ENCODE results near the gene CCDC88C. TPM values are rescaled to one million over a fixed set of nuclear protein-coding genes. Genes with fewer than 3 reads are reported as not detected.

Gene CCDC88C
- total RNA-seq, 2 donors from 2014 or later = 32.5 to 54.4 TPM

DNA sequence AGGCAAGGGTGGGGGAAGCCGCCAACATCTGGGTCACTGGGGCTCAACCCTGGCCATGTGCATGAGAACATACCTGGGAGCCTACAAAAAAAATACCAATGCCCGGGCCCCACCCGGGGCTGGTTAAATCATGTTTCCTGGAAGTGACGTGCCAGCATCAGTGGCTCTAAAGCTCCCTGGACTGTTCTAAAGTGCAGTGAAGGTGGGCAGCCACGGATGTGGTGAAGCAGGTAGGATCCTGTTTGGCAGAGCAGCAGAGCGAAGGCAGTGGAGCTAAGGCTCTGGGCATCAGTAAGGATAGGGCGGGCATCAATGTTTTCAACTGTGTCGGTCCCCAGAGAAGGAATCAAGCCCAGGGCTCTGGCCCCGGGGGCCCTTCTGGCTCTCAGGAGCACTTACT is 172.6 kb downstream of the CCDC88C start:
- Histone ChIP-seq H3K27ac (no peak overlapping the region), H3K4me3 (no peak overlapping the region), H3K36me3 (no peaks in the 10 kb centered on the region), H3K4me1 (replicated peaks) (no peaks in the 10 kb centered on the region), H3K27me3 (replicated peaks; ENCODE audit: insufficient read depth) (no peaks in the 10 kb centered on the region), H3K9me3 (no peaks in the 10 kb centered on the region)
- intact Hi-C loops (cut with DNase I) = no loop called here
- 70% methylated on average over 9 of the region's 9 CpGs for WGBS
- DNase-seq (ENCODE audit: low spot score) = no peak
- TF ChIP-seq, protein P1, sequence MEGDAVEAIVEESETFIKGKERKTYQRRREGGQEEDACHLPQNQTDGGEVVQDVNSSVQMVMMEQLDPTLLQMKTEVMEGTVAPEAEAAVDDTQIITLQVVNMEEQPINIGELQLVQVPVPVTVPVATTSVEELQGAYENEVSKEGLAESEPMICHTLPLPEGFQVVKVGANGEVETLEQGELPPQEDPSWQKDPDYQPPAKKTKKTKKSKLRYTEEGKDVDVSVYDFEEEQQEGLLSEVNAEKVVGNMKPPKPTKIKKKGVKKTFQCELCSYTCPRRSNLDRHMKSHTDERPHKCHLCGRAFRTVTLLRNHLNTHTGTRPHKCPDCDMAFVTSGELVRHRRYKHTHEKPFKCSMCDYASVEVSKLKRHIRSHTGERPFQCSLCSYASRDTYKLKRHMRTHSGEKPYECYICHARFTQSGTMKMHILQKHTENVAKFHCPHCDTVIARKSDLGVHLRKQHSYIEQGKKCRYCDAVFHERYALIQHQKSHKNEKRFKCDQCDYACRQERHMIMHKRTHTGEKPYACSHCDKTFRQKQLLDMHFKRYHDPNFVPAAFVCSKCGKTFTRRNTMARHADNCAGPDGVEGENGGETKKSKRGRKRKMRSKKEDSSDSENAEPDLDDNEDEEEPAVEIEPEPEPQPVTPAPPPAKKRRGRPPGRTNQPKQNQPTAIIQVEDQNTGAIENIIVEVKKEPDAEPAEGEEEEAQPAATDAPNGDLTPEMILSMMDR (IDR thresholded peaks at IDR 0.05) = no peak
- TF ChIP-seq POLR2AphosphoS5 (IDR thresholded peaks at IDR 0.05) = no peak
- TF ChIP-seq POLR2A (IDR thresholded peaks at IDR 0.05) = no peak

DNA sequence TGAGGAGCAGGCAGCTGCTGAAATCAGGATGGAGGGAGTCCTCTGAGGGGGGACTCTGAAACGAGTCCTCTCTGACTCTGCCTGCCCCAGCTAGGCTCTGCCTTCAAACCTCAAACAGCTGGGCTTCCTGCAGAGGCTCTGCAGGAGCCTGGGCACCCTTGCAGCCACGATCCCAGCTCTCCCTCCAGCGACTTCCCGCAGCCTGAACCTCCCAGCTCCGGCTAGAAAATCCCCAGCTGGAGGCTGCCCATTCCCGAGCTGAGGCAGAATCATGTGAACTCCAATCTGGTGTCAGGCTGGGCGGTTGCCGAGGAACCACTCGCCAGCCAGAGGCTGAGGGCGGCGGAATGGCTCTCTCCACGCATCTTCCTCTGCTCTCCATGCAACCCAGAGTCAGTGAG is 173.1 kb downstream of the CCDC88C start, which contains the start of gene GPR68:
GPR68 (minus strand) TSS at position 204 of the 401 bp plus-strand sequence. CDS start 9,654 bp downstream, outside the sequence.
- Histone ChIP-seq H3K4me3 (no peak within 1 kb of the TSS), H3K4me1 (replicated peaks) (no peaks in the 10 kb centered on the region), H3K27me3 (replicated peaks; ENCODE audit: insufficient read depth) (no peaks in the 10 kb centered on the region), H3K36me3 (no peaks in the 10 kb centered on the region), H3K9me3 (no peaks in the 10 kb centered on the region), H3K27ac (no peak within 1 kb of the TSS)
- TF ChIP-seq, protein P1 (IDR thresholded peaks at IDR 0.05) = no peak
- TF ChIP-seq POLR2A (IDR thresholded peaks at IDR 0.05) = no peak
- TF ChIP-seq POLR2AphosphoS5 (IDR thresholded peaks at IDR 0.05) = no peak
- DNase-seq (ENCODE audit: low spot score) = no peak
- 16% methylated on average over 5 of the region's 12 CpGs for WGBS
- intact Hi-C loops (cut with DNase I) = no loop called here

DNA sequence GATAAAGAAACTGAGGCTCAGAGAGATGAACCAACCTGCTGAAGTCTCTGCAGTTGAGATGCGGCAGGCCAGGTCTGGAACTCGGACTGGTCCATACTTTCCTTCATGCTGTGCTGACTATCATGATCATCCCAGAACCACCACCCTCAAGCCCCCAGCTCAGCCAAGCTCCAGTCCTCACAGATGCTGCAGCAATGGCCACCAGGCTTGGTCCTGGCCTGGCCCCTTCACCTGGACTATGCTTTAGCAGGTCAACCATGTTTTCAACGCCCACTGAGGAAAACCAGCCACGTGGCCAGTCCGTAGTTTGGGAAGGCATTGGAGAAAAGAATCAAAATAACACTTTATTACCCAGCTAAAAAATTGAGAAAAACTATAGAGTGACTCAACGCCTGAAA is 174.5 kb downstream of the CCDC88C start:
- H3K4me3 ChIP-seq = no peak overlapping the region
- H3K27ac ChIP-seq = no peak overlapping the region
- no peak for TF ChIP-seq POLR2A (IDR thresholded peaks at IDR 0.05)
- H3K9me3 ChIP-seq = no peaks in the 10 kb centered on the region
- DNase-seq (ENCODE audit: low spot score) = no peak
- WGBS = 92% methylated on average over 6 of the region's 6 CpGs
- intact Hi-C loops (cut with DNase I) = no loop called here
- no peaks in the 10 kb centered on the region for H3K27me3 ChIP-seq (replicated peaks; ENCODE audit: insufficient read depth)
- H3K4me1 ChIP-seq (replicated peaks) = no peaks in the 10 kb centered on the region
- H3K36me3 ChIP-seq = no peaks in the 10 kb centered on the region

DNA sequence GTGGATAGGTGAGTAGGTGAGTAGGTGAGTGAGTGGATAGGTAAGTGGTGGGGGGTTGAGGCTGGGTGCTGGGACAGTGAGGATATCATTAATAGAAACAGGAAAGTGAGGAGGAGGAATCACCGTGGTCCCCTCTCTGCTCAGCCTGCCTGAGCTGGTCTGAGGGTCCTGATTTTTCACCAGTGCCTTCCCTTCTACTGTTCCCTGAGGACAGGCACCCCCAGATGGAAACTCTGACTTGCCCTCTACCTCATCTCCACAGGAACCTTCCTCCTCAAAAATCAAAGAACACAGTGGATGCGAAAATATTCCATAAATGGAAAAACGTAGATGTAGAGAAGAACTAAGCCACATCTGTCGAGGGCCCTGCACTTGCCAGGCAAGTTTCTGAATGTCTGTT is 175.0 kb downstream of the CCDC88C start:
- no peaks in the 10 kb centered on the region for H3K36me3 ChIP-seq
- intact Hi-C loops (cut with DNase I) = no loop called here
- no peak overlapping the region for H3K4me3 ChIP-seq
- no peaks in the 10 kb centered on the region for H3K27me3 ChIP-seq (replicated peaks; ENCODE audit: insufficient read depth)
- H3K27ac ChIP-seq = no peak overlapping the region
- no peaks in the 10 kb centered on the region for H3K9me3 ChIP-seq
- H3K4me1 ChIP-seq (replicated peaks) = no peaks in the 10 kb centered on the region
- no peak for TF ChIP-seq POLR2AphosphoS5 (IDR thresholded peaks at IDR 0.05)
- TF ChIP-seq POLR2A (IDR thresholded peaks at IDR 0.05) = no peak
- TF ChIP-seq, protein P1 (IDR thresholded peaks at IDR 0.05) = no peak
- 77% methylated on average over 4 of the region's 4 CpGs for WGBS
- no peak for DNase-seq (ENCODE audit: low spot score)

DNA sequence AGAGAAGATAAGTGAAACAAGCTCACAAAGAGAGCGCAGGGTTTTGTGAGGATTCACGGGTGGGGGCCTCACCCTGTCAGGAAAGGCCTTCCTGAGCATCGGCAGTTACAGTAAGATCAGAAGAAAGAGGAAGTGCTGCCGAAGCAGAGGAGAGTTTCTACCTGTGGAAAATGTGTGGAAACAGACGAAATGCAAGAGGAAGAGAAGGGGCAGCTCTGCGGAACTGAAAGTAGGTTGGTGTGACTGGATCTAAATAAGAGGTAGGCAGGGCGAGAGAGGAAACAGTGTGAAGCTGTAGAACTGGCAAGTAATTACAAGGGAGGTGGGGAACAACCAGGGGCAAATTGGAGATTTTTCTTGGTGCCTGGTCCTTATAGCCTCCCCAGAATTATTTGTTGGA is 175.8 kb downstream of the CCDC88C start:
- H3K27ac ChIP-seq = no peak overlapping the region
- intact Hi-C loops (cut with DNase I) = no loop called here
- H3K9me3 ChIP-seq = no peaks in the 10 kb centered on the region
- H3K4me3 ChIP-seq = no peak overlapping the region
- H3K4me1 ChIP-seq (replicated peaks) = no peaks in the 10 kb centered on the region
- no peaks in the 10 kb centered on the region for H3K36me3 ChIP-seq
- 78% methylated on average over 7 of the region's 7 CpGs for whole genome bisulfite sequencing
- H3K27me3 ChIP-seq (replicated peaks; ENCODE audit: insufficient read depth) = no peaks in the 10 kb centered on the region
- TF ChIP-seq POLR2A (IDR thresholded peaks at IDR 0.05) = no peak
- no peak for TF ChIP-seq POLR2AphosphoS5 (IDR thresholded peaks at IDR 0.05)
- TF ChIP-seq, protein P1 (IDR thresholded peaks at IDR 0.05) = no peak
- no peak for DNase-seq (ENCODE audit: low spot score)

Data from prostate gland (tissue), 2 donors.